WTC11 (cell line): ENCODE data around the gene MAN1A2.

Source experiments
- CTCF ChIP-seq: fragments of 200-600 bp; IDR thresholded peaks from 2 replicates; pipeline ENCODE4 v1.8.0; 2022; ENCODE audit warnings: antibody characterized with exemption
- ESRRA ChIP-seq: sonication (generic); formaldehyde crosslinking; IDR thresholded peaks from 2 replicates; pipeline ENCODE4 v1.8.1; 2022; ENCODE audit warnings: mild to moderate bottlenecking, missing genetic modification reagents, borderline replicate concordance
- FOXK1 ChIP-seq: sonication (generic); formaldehyde crosslinking; IDR thresholded peaks from 2 replicates; pipeline ENCODE4 v1.8.0; 2022; ENCODE audit warnings: mild to moderate bottlenecking, moderate library complexity, missing genetic modification reagents
- IRF1 ChIP-seq: sonication (generic); formaldehyde crosslinking; IDR thresholded peaks from 2 replicates; pipeline ENCODE4 v1.8.0; 2023; ENCODE audit warnings: missing genetic modification reagents
- SMAD3 ChIP-seq: sonication (generic); formaldehyde crosslinking; IDR thresholded peaks from 2 replicates; pipeline ENCODE4 v1.8.0; 2022; ENCODE audit warnings: missing genetic modification reagents, mild to moderate bottlenecking, borderline replicate concordance
- SP1 ChIP-seq: sonication (generic); formaldehyde crosslinking; conservative IDR thresholded peaks from 2 replicates; pipeline ENCODE4 v1.8.1; 2022; ENCODE audit warnings: missing genetic modification reagents
- ZNF121 ChIP-seq: sonication (generic); formaldehyde crosslinking; IDR thresholded peaks from 2 replicates; pipeline ENCODE4 v1.8.0; 2023; ENCODE audit warnings: missing genetic modification reagents

- TF ChIP-seq SP1 (CRISPR knock-in tag): no peak
- no peak for TF ChIP-seq ZNF121 (CRISPR knock-in tag)
- TF ChIP-seq CTCF: no peak
- TF ChIP-seq IRF1 (CRISPR knock-in tag): no peak
- TF ChIP-seq ESRRA (CRISPR knock-in tag): no peak
- TF ChIP-seq SMAD3: no peak
- no peak for TF ChIP-seq FOXK1
Measured at GRCh38 chr1:117401761-117402160, 34.5 kb downstream of the MAN1A2 start.
